Lower lobe of right lung (tissue), 2 donors: Measurements from ENCODE around the gene CHCHD10. TPM values are rescaled to one million over a fixed set of nuclear protein-coding genes. Genes with fewer than 3 reads are reported as not detected.

ENCODE experiments used
- ATAC-seq, 2 donors: fragments of 200-7000 bp; cut with Tn5 transposase; one replicate each; pipeline ENCODE4 v1.9.1; 2020 to 2022; ENCODE audit warnings: mild to moderate bottlenecking in 2 of 2, moderate library complexity in 2 of 2
- DNase-seq: peaks from one replicate; pipeline ENCODE4 v3.0.0-alpha.2; 2020
- H3K27ac ChIP-seq: fragments of 200-600 bp; one replicate; pipeline ENCODE4 v1.8.0; 2022
- H3K27me3 ChIP-seq: fragments of 200-600 bp; one replicate; pipeline ENCODE4 v1.8.0; 2022; ENCODE audit warnings: low read depth
- H3K36me3 ChIP-seq: fragments of 200-600 bp; one replicate; pipeline ENCODE4 v1.8.0; 2022; ENCODE audit warnings: mild to moderate bottlenecking
- H3K4me1 ChIP-seq: fragments of 200-600 bp; one replicate; pipeline ENCODE4 v1.8.0; 2022
- H3K4me3 ChIP-seq: fragments of 200-600 bp; one replicate; pipeline ENCODE4 v1.8.0; 2022; ENCODE audit warnings: mild to moderate bottlenecking
- H3K9me3 ChIP-seq: fragments of 200-600 bp; one replicate; pipeline ENCODE4 v1.8.0; 2022
- CTCF ChIP-seq: fragments of 200-600 bp; IDR thresholded peaks from one replicate; pipeline ENCODE4 v1.8.0; 2022; ENCODE audit warnings: antibody characterized with exemption, mild to moderate bottlenecking
- intact Hi-C: fragments of 100-400 bp; cut with DNase I; formaldehyde crosslinking; loops from one replicate; pipeline ENCODE4 v1.11.0; 2022
- total RNA-seq: library from RNA; stranded (reverse); fragmentation: NEBNext Ultra II Directional; extraction: Animal tissue kit (Norgen Biotek cat#: 25700); gene quantifications from one replicate; pipeline ENCODE4 v1.2.1, GENCODE V29; 2021
- donor health status: DM: no; HTN: yes; CAD: no; lungs with severe emphysema.

CHCHD10 gene
- total RNA-seq, 1 donor from 2014 or later, result 114 TPM

GRCh38 chr22:23786752-23787599, 19.2 kb upstream of the CHCHD10 start, which contains the start of gene SMARCB1:
Gene SMARCB1, plus strand, starts transcription at chr22:23786966. Its CDS starts 204 bp downstream, at chr22:23787170.
- ATAC-seq (peak; percentile 99), DNase-seq (peak; percentile 95)
- Histone ChIP-seq H3K27me3 (no peaks in the 10 kb centered on the region), H3K9me3 (no peaks in the 10 kb centered on the region), H3K4me3 (peak within 1 kb of the TSS; percentile 78), H3K27ac (peak within 1 kb of the TSS; percentile 99), H3K4me1 (peaks cover 35% of the 10 kb centered on the region), H3K36me3 (peaks cover 17% of the 10 kb centered on the region)
- no peak for TF ChIP-seq CTCF
- intact Hi-C loops, result no loop called here

GRCh38 chr22:23786261-23786710, 18.5 kb upstream of the CHCHD10 start:
- peaks cover 10% of the 10 kb centered on the region for H3K36me3 ChIP-seq

DNA sequence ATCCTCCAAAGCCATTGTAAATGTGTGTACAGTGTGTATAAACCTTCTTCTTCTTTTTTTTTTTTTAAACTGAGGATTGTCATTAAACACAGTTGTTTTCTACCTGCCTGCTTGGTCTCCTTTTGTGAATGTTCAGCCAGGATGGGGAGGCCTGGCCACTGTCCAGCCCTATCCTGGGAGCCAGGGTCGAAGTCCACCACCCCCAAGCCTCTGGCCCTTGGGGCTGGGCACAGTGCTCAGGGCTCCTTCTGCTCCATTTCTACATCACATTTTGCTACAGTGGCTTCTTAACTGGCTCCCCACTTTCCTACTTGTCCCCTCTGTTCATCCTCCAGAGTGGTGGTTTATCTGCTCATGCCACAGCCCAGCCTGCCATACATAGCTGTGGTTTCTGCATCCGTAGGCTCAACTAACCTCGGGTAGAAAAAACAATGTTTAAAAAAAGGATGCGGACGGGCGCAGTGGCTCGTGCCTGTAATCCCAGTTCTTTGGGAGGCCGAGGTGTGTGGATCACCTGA, 16.5 kb upstream of the CHCHD10 start:
- Histone ChIP-seq H3K4me3 (no peak overlapping the region), H3K27me3 (no peaks in the 10 kb centered on the region), H3K36me3 (peaks cover 1% of the 10 kb centered on the region), H3K4me1 (peaks cover 26% of the 10 kb centered on the region), H3K27ac (no peak overlapping the region), H3K9me3 (no peaks in the 10 kb centered on the region)
- intact Hi-C loops, result no loop called here
- ATAC-seq, result no peak
- no peak for DNase-seq
- TF ChIP-seq CTCF, result no peak

More at GRCh38 chr22:23786261-23786710, 18.5 kb upstream of the CHCHD10 start:
- H3K9me3 ChIP-seq, result no peaks in the 10 kb centered on the region
- DNase-seq (no peak), ATAC-seq (no peak)
- peaks cover 34% of the 10 kb centered on the region for H3K4me1 ChIP-seq
- H3K27ac ChIP-seq, result peak overlapping the region; percentile 99
- intact Hi-C loops, result no loop called here
- H3K27me3 ChIP-seq, result no peaks in the 10 kb centered on the region
- peak overlapping the region; percentile 78 for H3K4me3 ChIP-seq
- TF ChIP-seq CTCF, result no peak

DNA sequence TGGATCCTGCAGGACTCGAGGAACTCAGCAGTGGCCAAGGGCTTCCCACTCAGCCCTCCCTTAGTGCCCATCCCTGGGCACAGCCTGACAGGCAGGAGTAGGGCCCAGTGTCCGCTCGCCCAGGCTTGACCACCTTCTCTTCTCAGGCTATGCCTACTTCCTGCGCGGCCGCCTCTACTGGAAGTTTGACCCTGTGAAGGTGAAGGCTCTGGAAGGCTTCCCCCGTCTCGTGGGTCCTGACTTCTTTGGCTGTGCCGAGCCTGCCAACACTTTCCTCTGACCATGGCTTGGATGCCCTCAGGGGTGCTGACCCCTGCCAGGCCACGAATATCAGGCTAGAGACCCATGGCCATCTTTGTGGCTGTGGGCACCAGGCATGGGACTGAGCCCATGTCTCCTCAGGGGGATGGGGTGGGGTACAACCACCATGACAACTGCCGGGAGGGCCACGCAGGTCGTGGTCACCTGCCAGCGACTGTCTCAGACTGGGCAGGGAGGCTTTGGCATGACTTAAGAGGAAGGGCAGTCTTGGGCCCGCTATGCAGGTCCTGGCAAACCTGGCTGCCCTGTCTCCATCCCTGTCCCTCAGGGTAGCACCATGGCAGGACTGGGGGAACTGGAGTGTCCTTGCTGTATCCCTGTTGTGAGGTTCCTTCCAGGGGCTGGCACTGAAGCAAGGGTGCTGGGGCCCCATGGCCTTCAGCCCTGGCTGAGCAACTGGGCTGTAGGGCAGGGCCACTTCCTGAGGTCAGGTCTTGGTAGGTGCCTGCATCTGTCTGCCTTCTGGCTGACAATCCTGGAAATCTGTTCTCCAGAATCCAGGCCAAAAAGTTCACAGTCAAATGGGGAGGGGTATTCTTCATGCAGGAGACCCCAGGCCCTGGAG, 15.7 kb upstream of the CHCHD10 start:
- H3K27ac ChIP-seq, result no peak overlapping the region
- H3K9me3 ChIP-seq, result no peaks in the 10 kb centered on the region
- intact Hi-C loops, result no loop called here
- DNase-seq (no peak), ATAC-seq (no peak)
- H3K4me3 ChIP-seq, result no peak overlapping the region
- peaks cover 18% of the 10 kb centered on the region for H3K4me1 ChIP-seq
- no peaks in the 10 kb centered on the region for H3K36me3 ChIP-seq
- no peak for TF ChIP-seq CTCF
- H3K27me3 ChIP-seq, result no peaks in the 10 kb centered on the region

DNA sequence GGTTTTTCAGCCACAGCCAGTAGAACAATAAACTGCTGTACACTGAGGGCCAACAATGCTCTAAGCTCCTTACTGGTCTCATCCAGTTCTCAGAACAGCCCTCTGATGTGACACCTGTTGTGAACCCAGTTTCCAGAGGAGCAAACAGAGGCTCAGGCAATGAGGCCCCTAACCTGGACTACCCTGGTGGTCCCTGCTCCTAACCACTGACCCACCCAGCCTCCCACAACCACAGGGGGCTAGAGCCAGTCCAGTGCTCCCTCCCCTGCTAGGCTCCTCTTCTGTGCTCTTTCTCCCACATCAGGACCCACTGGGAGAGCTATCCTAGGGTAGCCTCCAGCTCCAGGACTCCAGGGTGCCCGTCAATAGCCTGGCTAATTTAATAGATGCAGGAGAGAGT, 14.9 kb upstream of the CHCHD10 start:
- no peak for ATAC-seq
- H3K4me3 ChIP-seq, result no peak overlapping the region
- H3K9me3 ChIP-seq, result no peaks in the 10 kb centered on the region
- intact Hi-C loops, result no loop called here
- H3K4me1 ChIP-seq, result peaks cover 10% of the 10 kb centered on the region
- no peak for TF ChIP-seq CTCF
- DNase-seq, result no peak
- H3K27me3 ChIP-seq, result no peaks in the 10 kb centered on the region
- H3K36me3 ChIP-seq, result no peaks in the 10 kb centered on the region
- H3K27ac ChIP-seq, result no peak overlapping the region
